Posterior vena cava (tissue), 2 donors: Measurements from ENCODE around the gene ZNF76. TPM values are rescaled to one million over a fixed set of nuclear protein-coding genes. Genes with fewer than 3 reads are reported as not detected.
"Not testable (repeated sequence)": the region's sequence is repeated elsewhere in the genome, so short reads cannot be mapped to it uniquely, and the experiment has no call there.

ENCODE experiments used
- DNase-seq: peaks from one replicate; pipeline ENCODE4 v3.0.0-alpha.2; 2020; ENCODE audit warnings: low spot score
- intact Hi-C, 2 donors: fragments of 100-400 bp; cut with DNase I; formaldehyde crosslinking; loops; one replicate each; pipeline versions ENCODE4 v1.14.1 to v1.14.2; 2022 to 2023
- total RNA-seq, 2 donors: library from RNA; stranded (reverse); fragmentation: NEBNext Ultra II Directional; extraction: Animal tissue kit (Norgen Biotek cat#: 25700); gene quantifications; one replicate each; pipeline ENCODE4 v1.2.1, GENCODE V29; 2021
- donor health status: DM: yes; HTN: yes; CAD: no.
- donor health status: DM: yes; HTN: yes; CAD: no.

Gene ZNF76
- total RNA-seq, 2 donors from 2014 or later: 23.1 to 29.6 TPM

GRCh38 chr6:35294308-35294945, 34.9 kb downstream of the ZNF76 start:
- intact Hi-C loops: no loop called here
- DNase-seq: no peak

GRCh38 chr6:35295036-35295435, 35.5 kb downstream of the ZNF76 start:
- DNase-seq: no peak
- intact Hi-C loops: no loop called here

GRCh38 chr6:35295521-35296315, 36.2 kb downstream of the ZNF76 start:
- no peak for DNase-seq
- intact Hi-C loops: no loop called here

GRCh38 chr6:35296931-35297600, 37.5 kb downstream of the ZNF76 start:
- no peak for DNase-seq
- intact Hi-C loops: no loop called here

- peak; percentile 94 for DNase-seq
- intact Hi-C loops: loop anchor here in 1 of 2 donors (1.0 kb wide), 1 partner anchor 138 kb away; no protein-coding TSS in a partner anchor
Observed at GRCh38 chr6:35297601-35298481, 38.3 kb downstream of the ZNF76 start, which contains the start of gene DEF6. Gene DEF6 (plus strand): TSS chr6:35297818. CDS start chr6:35297857, 39 bp downstream.

GRCh38 chr6:35298625-35299140, 39.1 kb downstream of the ZNF76 start:
- DNase-seq: no peak
- intact Hi-C loops: loop anchor here in 1 of 2 donors (1.0 kb wide), 1 partner anchor 138 kb away; no protein-coding TSS in a partner anchor

GRCh38 chr6:35299674-35300073, 40.1 kb downstream of the ZNF76 start:
- intact Hi-C loops: no loop called here
- DNase-seq: no peak

GRCh38 chr6:35300848-35301247, 41.3 kb downstream of the ZNF76 start:
- intact Hi-C loops: no loop called here
- DNase-seq: no peak

- intact Hi-C loops: no loop called here
- no peak for DNase-seq
Observed at GRCh38 chr6:35302604-35303241, 43.2 kb downstream of the ZNF76 start.

- DNase-seq: no peak
- intact Hi-C loops: no loop called here
Observed at GRCh38 chr6:35304299-35304698, 44.8 kb downstream of the ZNF76 start.

- intact Hi-C loops: no loop called here
- no peak for DNase-seq
Observed at GRCh38 chr6:35305117-35305516, 45.6 kb downstream of the ZNF76 start.

- peak; percentile 49 for DNase-seq
- intact Hi-C loops: not testable (repeated sequence)
Observed at GRCh38 chr6:35307138-35307537, 47.6 kb downstream of the ZNF76 start.

- intact Hi-C loops, DNase-seq: not testable (repeated sequence)
Observed at GRCh38 chr6:35308543-35308942, 49.0 kb downstream of the ZNF76 start.

- intact Hi-C loops: no loop called here
- peak; percentile 67 for DNase-seq
Observed at GRCh38 chr6:35309611-35310264, 50.2 kb downstream of the ZNF76 start.

GRCh38 chr6:35310265-35310831, 50.8 kb downstream of the ZNF76 start:
- peak; percentile 47 for DNase-seq
- intact Hi-C loops: no loop called here

GRCh38 chr6:35311390-35312075, 52.0 kb downstream of the ZNF76 start:
- DNase-seq: peak; percentile 69
- intact Hi-C loops: no loop called here
